NCI-H1436 treated with DMSO at 0.1 percent for 48 hours (cell line): ENCODE data around the gene FAM107B.
A peak's percentile ranks its signal among the peaks of the same experiment; 100 is the strongest.
"Not testable (repeated sequence)": the region's sequence is repeated elsewhere in the genome, so short reads cannot be mapped to it uniquely, and the experiment has no call there.

Experiments
- DNase-seq: peaks from one replicate; lab custom pipeline; 2025; lab: John Stamatoyannopoulos, UW

The FAM107B gene

GRCh38 chr10:14774797-14775196 lies at the start of gene FAM107B:
FAM107B (minus strand) TSS chr10:14774897; CDS start chr10:14774663, 234 bp downstream.
- no peak for DNase-seq

- DNase-seq = no peak
Observed at GRCh38 chr10:14823966-14824365, 49.3 kb upstream of the FAM107B start.

- no peak for DNase-seq
Observed at GRCh38 chr10:14822879-14823755, 48.4 kb upstream of the FAM107B start.

- DNase-seq = no peak
Observed at GRCh38 chr10:14821635-14822375, 47.1 kb upstream of the FAM107B start.

- no peak for DNase-seq
Observed at GRCh38 chr10:14820775-14821154, 46.1 kb upstream of the FAM107B start.

GRCh38 chr10:14820010-14820774 lies 45.5 kb upstream of the FAM107B start:
- no peak for DNase-seq

- not testable (repeated sequence) for DNase-seq
Observed at GRCh38 chr10:14816717-14817116, 42.0 kb upstream of the FAM107B start.

GRCh38 chr10:14815681-14816080 lies 41.0 kb upstream of the FAM107B start:
- no peak for DNase-seq

- peak; percentile 82 for DNase-seq
Observed at GRCh38 chr10:14812271-14812670, 37.6 kb upstream of the FAM107B start.

- no peak for DNase-seq
Observed at GRCh38 chr10:14810969-14811953, 36.6 kb upstream of the FAM107B start.

GRCh38 chr10:14806318-14806717 lies 31.6 kb upstream of the FAM107B start:
- DNase-seq = no peak

- no peak for DNase-seq
Observed at GRCh38 chr10:14803827-14804226, 29.1 kb upstream of the FAM107B start.

GRCh38 chr10:14801723-14802122 lies 27.0 kb upstream of the FAM107B start:
- DNase-seq = no peak

GRCh38 chr10:14800397-14800796 lies 25.7 kb upstream of the FAM107B start:
- no peak for DNase-seq

- no peak for DNase-seq
Observed at GRCh38 chr10:14798636-14799035, 23.9 kb upstream of the FAM107B start.

- no peak for DNase-seq
Observed at GRCh38 chr10:14787938-14788337, 13.2 kb upstream of the FAM107B start.

GRCh38 chr10:14784459-14785055 lies 9.9 kb upstream of the FAM107B start:
- DNase-seq = no peak

- DNase-seq = no peak
Observed at GRCh38 chr10:14782691-14783363, 8.1 kb upstream of the FAM107B start.

- DNase-seq = no peak
Observed at GRCh38 chr10:14781763-14782162, 7.1 kb upstream of the FAM107B start.

GRCh38 chr10:14779001-14779651 lies 4.4 kb upstream of the FAM107B start:
- DNase-seq = no peak
